Measurements from ENCODE around the gene MOCS1. TPM values are rescaled to one million over a fixed set of nuclear protein-coding genes. Genes with fewer than 3 reads are reported as not detected.

MOCS1 gene
- total and polyA plus RNA-seq, 9 of the 15 experiments (the other 6 are each of a cell fraction or from before 2014, with no cell fraction given) = 0.69 to 12.7 (median 8.7) TPM

GRCh38 chr6:39898625-39899024 is 35.6 kb downstream of the MOCS1 start:
- ATAC-seq (no peak), FAIRE-seq (no peak), DNase-seq (ENCODE audit: extremely low read depth in 1 of 4, low spot score in 3 of 4) (no peak)
- no TSS peak for BruUV-seq (replicated peaks)
- Histone ChIP-seq H2AFZ (ENCODE audit: low read depth, low read length) (no peak overlapping the region), H3K4me3 (no peak overlapping the region), H3K9me3 (replicated peaks; ENCODE audit: control insufficient read depth, insufficient read depth, low read depth, low read length) (no peaks in the 10 kb centered on the region), H3K36me3 (ENCODE audit: control insufficient read depth, insufficient read depth, low read length) (no peaks in the 10 kb centered on the region), H3K4me2 (ENCODE audit: insufficient read depth, low read length) (no peak overlapping the region), H3K79me2 (ENCODE audit: control insufficient read depth, insufficient read depth, low read length) (no peaks in the 10 kb centered on the region), H3K4me1 (replicated peaks in 1 of 2; ENCODE audit: control insufficient read depth in 2 of 2, insufficient read depth in 2 of 2, low read length in 2 of 2) (no peaks in the 10 kb centered on the region), H3K27me3 (ENCODE audit: control insufficient read depth in 2 of 2, insufficient read depth in 2 of 2, low read length in 2 of 2) (peaks cover 6 to 46% of the 10 kb centered on the region in 2 experiments), H3K9me1 (ENCODE audit: control insufficient read depth, insufficient read depth, low read length) (no peaks in the 10 kb centered on the region), H3K9ac (ENCODE audit: insufficient read depth in 1 of 2, low read depth in 2 of 2, low read length in 2 of 2) (no peak overlapping the region), H4K20me1 (replicated peaks; ENCODE audit: control insufficient read depth, insufficient read depth, low read length) (peaks cover 3% of the 10 kb centered on the region), H3K27ac (ENCODE audit: extremely low read depth, low read depth, low read length) (no peak overlapping the region)
- in situ Hi-C loops (cut with MboI) (no loop called here), intact Hi-C loops (cut with micrococcal nuclease) (no loop called here)
- ChIA-PET POLR2A (interaction anchor here (0.7 kb wide), 1 partner anchor 11 kb away, joined by 5 read pairs; no protein-coding TSS in a partner anchor), CTCF (ENCODE audit: low intra/inter-chr PET ratio) (no interaction called here)
- TF ChIP-seq GATA2 (CRISPR knock-in tag; IDR thresholded peaks at IDR 0.05) (no peak), TGIF2 (CRISPR knock-in tag; IDR thresholded peaks at IDR 0.05) (no peak)
- WGBS (ENCODE audit: insufficient coverage, low coverage, missing lambda C conversion rate) = 0% methylated on average over 4 of the region's 4 CpGs

- POLR2A ChIA-PET = no interaction called here
- Histone ChIP-seq H3K27me3 (ENCODE audit: control insufficient read depth in 2 of 2, insufficient read depth in 2 of 2, low read length in 2 of 2) (peaks cover 6 to 41% of the 10 kb centered on the region in 2 experiments), H3K9me1 (ENCODE audit: control insufficient read depth, insufficient read depth, low read length) (no peaks in the 10 kb centered on the region), H3K36me3 (ENCODE audit: control insufficient read depth, insufficient read depth, low read length) (no peaks in the 10 kb centered on the region), H3K9me3 (replicated peaks; ENCODE audit: control insufficient read depth, insufficient read depth, low read depth, low read length) (no peaks in the 10 kb centered on the region), H3K4me2 (ENCODE audit: insufficient read depth, low read length) (no peak overlapping the region), H4K20me1 (replicated peaks; ENCODE audit: control insufficient read depth, insufficient read depth, low read length) (peaks cover 3% of the 10 kb centered on the region), H3K9ac (ENCODE audit: insufficient read depth in 1 of 2, low read depth in 2 of 2, low read length in 2 of 2) (no peak overlapping the region), H3K27ac (ENCODE audit: extremely low read depth, low read depth, low read length) (no peak overlapping the region), H2AFZ (ENCODE audit: low read depth, low read length) (no peak overlapping the region), H3K79me2 (ENCODE audit: control insufficient read depth, insufficient read depth, low read length) (no peaks in the 10 kb centered on the region), H3K4me3 (no peak overlapping the region), H3K4me1 (replicated peaks in 1 of 2; ENCODE audit: control insufficient read depth in 2 of 2, insufficient read depth in 2 of 2, low read length in 2 of 2) (no peaks in the 10 kb centered on the region)
- FAIRE-seq (no peak), DNase-seq (ENCODE audit: extremely low read depth in 1 of 4, low spot score in 3 of 4) (no peak), ATAC-seq (no peak)
- intact Hi-C loops (cut with micrococcal nuclease) = no loop called here
- CTCF ChIA-PET (ENCODE audit: low intra/inter-chr PET ratio) = no interaction called here
- TF ChIP-seq YY1 (IDR thresholded peaks at IDR 0.05; ENCODE audit: borderline replicate concordance in 1 of 3, control insufficient read depth in 1 of 3, extremely low read depth in 1 of 3, insufficient read depth in 3 of 3, insufficient read length in 1 of 3, insufficient replicate concordance in 2 of 3, low read depth in 1 of 3, low read length in 2 of 3) (no peak), ARID3A (IDR thresholded peaks at IDR 0.05; ENCODE audit: borderline replicate concordance, low read depth, low read length) (no peak), ZNF282 (CRISPR knock-in tag; IDR thresholded peaks at IDR 0.05) (no peak), MEIS2 (IDR thresholded peaks at IDR 0.05; ENCODE audit: partially characterized antibody) (no peak), RBM14 (IDR thresholded peaks at IDR 0.05; ENCODE audit: borderline replicate concordance, insufficient read depth, low read depth, low read length) (no peak), POLR3A (IDR thresholded peaks at IDR 0.05; ENCODE audit: borderline replicate concordance, extremely low read depth, insufficient read depth, insufficient read length) (no peak)
- in situ Hi-C loops (cut with MboI) = no loop called here
- WGBS (ENCODE audit: insufficient coverage, low coverage, missing lambda C conversion rate) = 2% methylated on average over 3 of the region's 3 CpGs
- BruUV-seq (replicated peaks) = no TSS peak
Observed at GRCh38 chr6:39897698-39898097, 36.6 kb downstream of the MOCS1 start.
